ENCODE data around the gene SYNDIG1.
"Not testable (repeated sequence)": the region's sequence is repeated elsewhere in the genome, so short reads cannot be mapped to it uniquely, and the experiment has no call there.

SYNDIG1 gene

GRCh38 chr20:24608926-24609667 lies 139.7 kb downstream of the SYNDIG1 start:
- DNase-seq (ENCODE audit: low read depth, low spot score): no peak

GRCh38 chr20:24609757-24610156 lies 140.3 kb downstream of the SYNDIG1 start:
- no peak for DNase-seq (ENCODE audit: low read depth, low spot score)

GRCh38 chr20:24610341-24611115 lies 141.1 kb downstream of the SYNDIG1 start:
- no peak for DNase-seq (ENCODE audit: low read depth, low spot score)

- no peak for DNase-seq (ENCODE audit: low read depth, low spot score)
Measured at GRCh38 chr20:24611360-24612140, 142.1 kb downstream of the SYNDIG1 start.

GRCh38 chr20:24612799-24613775 lies 143.7 kb downstream of the SYNDIG1 start:
- no peak for DNase-seq (ENCODE audit: low read depth, low spot score)

GRCh38 chr20:24614341-24614740 lies 144.9 kb downstream of the SYNDIG1 start:
- DNase-seq (ENCODE audit: low read depth, low spot score): no peak

GRCh38 chr20:24615353-24615752 lies 145.9 kb downstream of the SYNDIG1 start:
- no peak for DNase-seq (ENCODE audit: low read depth, low spot score)

- DNase-seq (ENCODE audit: low read depth, low spot score): no peak
Measured at GRCh38 chr20:24616258-24617079, 147.0 kb downstream of the SYNDIG1 start.

GRCh38 chr20:24617080-24617432 lies 147.6 kb downstream of the SYNDIG1 start:
- DNase-seq (ENCODE audit: low read depth, low spot score): no peak

GRCh38 chr20:24617757-24618450 lies 148.5 kb downstream of the SYNDIG1 start:
- DNase-seq (ENCODE audit: low read depth, low spot score): no peak

- DNase-seq (ENCODE audit: low read depth, low spot score): no peak
Measured at GRCh38 chr20:24618739-24619138, 149.3 kb downstream of the SYNDIG1 start.

- DNase-seq (ENCODE audit: low read depth, low spot score): no peak
Measured at GRCh38 chr20:24619212-24619611, 149.8 kb downstream of the SYNDIG1 start.

GRCh38 chr20:24620937-24621519 lies 151.6 kb downstream of the SYNDIG1 start:
- DNase-seq (ENCODE audit: low read depth, low spot score): no peak

GRCh38 chr20:24622856-24623255 lies 153.4 kb downstream of the SYNDIG1 start:
- no peak for DNase-seq (ENCODE audit: low read depth, low spot score)

GRCh38 chr20:24626141-24626540 lies 156.7 kb downstream of the SYNDIG1 start:
- not testable (repeated sequence) for DNase-seq (ENCODE audit: low read depth, low spot score)

GRCh38 chr20:24627291-24627690 lies 157.9 kb downstream of the SYNDIG1 start:
- DNase-seq (ENCODE audit: low read depth, low spot score): no peak

- DNase-seq (ENCODE audit: low read depth, low spot score): no peak
Measured at GRCh38 chr20:24627926-24628325, 158.5 kb downstream of the SYNDIG1 start.

GRCh38 chr20:24628985-24629384 lies 159.6 kb downstream of the SYNDIG1 start:
- no peak for DNase-seq (ENCODE audit: low read depth, low spot score)

GRCh38 chr20:24629668-24630067 lies 160.2 kb downstream of the SYNDIG1 start:
- DNase-seq (ENCODE audit: low read depth, low spot score): no peak
